GM21515 (cell line): ENCODE measurements around the gene PTBP1.
"Not testable (repeated sequence)": the region's sequence is repeated elsewhere in the genome, so short reads cannot be mapped to it uniquely, and the experiment has no call there.

Source experiments
- ATAC-seq: cut with Tn5 transposase; IDR thresholded peaks from one replicate; pipeline ENCODE4 v1.9.1; 2021; ENCODE audit not compliant: unreplicated experiment

The PTBP1 gene

DNA sequence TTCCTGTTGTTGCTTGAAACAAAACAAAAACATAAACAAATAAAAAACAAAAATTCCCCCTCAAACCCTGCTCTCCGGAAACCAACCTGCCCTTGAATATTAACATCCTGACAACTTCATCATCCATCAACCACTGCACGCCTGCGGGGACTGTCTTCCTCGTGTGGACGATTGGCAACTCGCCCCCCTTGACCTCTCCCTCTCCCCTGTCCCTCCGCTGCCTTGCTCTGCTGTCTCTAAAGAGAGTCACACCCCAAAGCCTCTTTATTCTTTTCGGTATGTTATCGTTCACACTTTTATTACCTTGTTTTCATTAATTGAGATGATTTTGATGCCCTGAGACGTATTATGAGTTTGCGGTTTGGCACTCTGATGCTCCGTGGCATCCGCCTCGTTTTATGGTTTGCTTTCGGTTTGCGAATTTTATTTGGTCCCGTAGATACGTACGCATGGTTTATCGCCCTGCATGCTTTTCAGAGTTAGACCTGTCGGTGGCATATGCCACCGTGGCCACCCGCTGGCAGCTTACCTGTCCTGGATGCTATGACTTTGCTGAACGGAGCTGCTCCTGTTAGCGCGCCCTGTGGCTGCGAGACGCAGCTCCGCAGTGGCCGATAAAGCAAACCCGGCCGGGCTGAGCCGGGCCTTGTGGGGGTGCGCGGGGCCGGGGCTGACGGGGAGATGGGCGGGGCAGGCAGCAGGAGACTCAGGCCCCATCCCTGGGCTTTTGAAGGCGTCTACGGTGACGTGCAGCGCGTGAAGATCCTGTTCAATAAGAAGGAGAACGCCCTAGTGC, 10.6 kb downstream of the PTBP1 start:
- ATAC-seq, result no peak

DNA sequence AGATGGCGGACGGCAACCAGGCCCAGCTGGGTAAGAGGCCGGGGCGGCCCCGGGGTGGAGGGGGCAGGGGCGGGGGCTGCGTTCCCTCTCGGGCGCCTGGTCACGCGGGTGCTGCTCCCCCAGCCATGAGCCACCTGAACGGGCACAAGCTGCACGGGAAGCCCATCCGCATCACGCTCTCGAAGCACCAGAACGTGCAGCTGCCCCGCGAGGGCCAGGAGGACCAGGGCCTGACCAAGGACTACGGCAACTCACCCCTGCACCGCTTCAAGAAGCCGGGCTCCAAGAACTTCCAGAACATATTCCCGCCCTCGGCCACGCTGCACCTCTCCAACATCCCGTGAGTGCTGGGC, 11.1 kb downstream of the PTBP1 start:
- ATAC-seq, result no peak

DNA sequence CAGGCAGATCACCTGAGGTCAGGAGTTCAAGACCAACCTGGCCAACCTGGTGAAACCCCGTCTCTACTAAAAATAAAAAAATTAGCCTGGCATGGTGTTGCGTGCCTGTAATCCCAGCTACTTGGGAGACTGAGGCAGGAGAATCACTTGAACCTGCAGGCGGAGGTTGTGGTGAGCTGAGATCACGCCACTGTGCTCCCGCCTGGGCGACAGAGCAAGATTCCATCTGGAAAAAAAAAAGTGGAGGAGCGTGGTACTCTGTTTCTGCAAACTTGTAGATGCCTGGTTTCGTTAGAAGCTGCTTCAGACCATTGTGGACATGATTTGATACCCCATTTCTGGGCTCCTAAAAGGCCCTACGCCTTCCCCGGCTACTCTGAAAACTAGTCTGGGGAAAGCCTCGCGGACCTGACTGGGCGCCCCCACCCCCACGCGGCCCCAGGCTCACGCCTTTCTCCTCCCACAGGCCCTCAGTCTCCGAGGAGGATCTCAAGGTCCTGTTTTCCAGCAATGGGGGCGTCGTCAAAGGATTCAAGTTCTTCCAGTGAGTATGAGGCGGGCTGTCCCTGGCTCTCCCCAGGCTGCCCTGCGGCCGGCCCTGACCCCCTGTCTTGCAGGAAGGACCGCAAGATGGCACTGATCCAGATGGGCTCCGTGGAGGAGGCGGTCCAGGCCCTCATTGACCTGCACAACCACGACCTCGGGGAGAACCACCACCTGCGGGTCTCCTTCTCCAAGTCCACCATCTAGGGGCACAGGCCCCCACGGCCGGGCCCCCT, 13.0 kb downstream of the PTBP1 start:
- no peak for ATAC-seq

DNA sequence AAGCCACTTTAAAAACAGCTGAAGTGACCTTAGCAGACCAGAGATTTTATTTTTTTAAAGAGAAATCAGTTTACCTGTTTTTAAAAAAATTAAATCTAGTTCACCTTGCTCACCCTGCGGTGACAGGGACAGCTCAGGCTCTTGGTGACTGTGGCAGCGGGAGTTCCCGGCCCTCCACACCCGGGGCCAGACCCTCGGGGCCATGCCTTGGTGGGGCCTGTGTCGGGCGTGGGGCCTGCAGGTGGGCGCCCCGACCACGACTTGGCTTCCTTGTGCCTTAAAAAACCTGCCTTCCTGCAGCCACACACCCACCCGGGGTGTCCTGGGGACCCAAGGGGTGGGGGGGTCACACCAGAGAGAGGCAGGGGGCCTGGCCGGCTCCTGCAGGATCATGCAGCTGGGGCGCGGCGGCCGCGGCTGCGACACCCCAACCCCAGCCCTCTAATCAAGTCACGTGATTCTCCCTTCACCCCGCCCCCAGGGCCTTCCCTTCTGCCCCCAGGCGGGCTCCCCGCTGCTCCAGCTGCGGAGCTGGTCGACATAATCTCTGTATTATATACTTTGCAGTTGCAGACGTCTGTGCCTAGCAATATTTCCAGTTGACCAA, 13.7 kb downstream of the PTBP1 start:
- no peak for ATAC-seq

DNA sequence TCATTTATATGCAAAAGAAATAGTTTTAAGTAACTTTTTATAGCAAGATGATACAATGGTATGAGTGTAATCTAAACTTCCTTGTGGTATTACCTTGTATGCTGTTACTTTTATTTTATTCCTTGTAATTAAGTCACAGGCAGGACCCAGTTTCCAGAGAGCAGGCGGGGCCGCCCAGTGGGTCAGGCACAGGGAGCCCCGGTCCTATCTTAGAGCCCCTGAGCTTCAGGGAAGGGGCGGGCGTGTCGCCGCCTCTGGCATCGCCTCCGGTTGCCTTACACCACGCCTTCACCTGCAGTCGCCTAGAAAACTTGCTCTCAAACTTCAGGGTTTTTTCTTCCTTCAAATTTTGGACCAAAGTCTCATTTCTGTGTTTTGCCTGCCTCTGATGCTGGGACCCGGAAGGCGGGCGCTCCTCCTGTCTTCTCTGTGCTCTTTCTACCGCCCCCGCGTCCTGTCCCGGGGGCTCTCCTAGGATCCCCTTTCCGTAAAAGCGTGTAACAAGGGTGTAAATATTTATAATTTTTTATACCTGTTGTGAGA, 14.3 kb downstream of the PTBP1 start:
- ATAC-seq, result no peak

DNA sequence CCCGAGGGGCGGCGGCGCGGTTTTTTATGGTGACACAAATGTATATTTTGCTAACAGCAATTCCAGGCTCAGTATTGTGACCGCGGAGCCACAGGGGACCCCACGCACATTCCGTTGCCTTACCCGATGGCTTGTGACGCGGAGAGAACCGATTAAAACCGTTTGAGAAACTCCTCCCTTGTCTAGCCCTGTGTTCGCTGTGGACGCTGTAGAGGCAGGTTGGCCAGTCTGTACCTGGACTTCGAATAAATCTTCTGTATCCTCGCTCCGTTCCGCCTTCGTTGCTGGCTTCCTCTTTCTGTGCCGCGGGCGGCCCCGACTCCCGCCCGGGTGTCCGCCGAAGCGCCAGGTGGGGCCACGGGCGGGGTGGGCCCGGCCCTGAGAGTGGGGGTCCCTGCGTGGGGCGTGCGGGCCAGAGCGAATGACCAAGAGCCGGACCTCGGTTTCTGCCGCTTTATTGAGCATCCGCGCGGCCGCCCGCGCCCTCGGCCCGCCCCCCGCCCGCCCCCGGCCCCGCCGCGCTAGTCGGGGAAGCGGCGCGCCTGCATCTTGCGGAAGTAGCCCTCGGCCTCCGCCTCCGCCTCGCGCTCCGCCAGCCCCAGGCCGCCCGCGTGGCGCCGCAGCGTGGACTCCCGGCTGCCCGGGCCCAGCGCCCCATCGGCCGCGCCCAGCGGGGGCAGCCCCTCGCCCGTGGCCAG, 14.9 kb downstream of the PTBP1 start:
- ATAC-seq, result no peak

DNA sequence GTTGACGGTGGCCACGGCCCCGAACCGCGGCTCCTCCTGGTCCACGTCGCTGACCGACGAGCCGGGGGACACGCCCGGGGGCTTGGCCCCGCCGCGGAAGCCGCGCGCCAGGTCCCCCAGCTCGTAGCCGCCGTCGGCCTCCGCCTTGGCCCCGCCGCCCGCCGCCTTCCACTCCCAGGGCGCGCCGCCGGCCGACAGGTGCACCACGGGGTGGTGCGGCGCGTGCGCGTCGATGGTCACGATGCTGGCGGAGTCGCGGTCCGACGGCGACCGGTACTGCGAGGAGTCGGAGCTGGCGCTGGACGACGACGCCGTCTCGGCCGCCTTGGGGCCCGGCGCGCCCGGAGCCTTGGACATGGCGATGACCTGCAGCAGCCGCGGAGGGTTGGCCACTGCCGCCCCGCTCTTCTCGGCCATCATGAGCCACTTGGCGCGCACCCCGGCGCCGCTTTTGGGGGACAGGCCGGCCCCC, 15.5 kb downstream of the PTBP1 start:
- no peak for ATAC-seq

DNA sequence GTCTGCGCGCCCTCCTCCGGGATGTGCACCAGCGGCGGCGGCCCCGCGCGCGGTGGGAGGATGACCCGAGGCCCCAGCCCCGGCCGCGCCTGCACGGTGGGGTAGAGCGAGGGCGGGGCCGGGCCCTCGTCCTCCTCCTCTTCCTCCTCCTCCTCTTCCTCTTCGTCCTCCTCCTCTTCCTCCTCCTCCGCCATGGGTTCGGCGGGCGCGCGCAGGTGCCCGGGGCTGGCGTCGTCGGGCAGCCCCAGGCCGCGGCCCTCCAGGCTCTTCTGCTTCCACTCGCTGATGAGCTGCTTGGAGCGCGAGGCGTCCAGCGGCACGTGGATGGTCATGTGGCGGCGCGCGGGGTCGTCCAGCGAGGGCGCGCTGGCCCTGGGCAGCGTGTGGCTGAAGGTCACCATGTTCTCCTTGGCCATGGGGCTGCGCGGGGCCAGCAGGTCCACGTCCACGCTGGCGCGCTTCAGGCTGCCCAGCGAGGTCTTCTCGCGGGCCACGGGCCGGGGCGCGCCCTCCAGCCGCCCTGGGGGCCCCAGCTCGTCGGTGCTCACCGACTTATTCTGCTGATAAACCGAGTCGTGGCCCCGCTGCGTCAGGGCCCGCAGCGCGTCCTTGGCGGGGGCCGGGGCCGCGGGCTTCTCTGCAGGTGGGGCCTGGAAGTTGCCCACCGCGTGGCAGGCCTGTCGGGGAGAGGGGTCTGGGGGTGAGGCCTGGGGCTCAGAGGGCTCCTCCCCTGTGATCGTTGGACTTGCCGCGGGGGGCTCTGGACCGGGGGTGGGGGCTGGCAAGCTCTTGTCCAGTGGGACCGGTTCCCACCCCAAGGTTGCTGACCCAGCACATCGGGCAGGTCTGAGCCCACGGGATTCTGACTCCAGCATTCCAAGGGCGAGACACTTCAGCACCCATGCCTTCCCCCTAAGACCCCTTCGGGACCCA, 16.2 kb downstream of the PTBP1 start:
- ATAC-seq, result no peak

DNA sequence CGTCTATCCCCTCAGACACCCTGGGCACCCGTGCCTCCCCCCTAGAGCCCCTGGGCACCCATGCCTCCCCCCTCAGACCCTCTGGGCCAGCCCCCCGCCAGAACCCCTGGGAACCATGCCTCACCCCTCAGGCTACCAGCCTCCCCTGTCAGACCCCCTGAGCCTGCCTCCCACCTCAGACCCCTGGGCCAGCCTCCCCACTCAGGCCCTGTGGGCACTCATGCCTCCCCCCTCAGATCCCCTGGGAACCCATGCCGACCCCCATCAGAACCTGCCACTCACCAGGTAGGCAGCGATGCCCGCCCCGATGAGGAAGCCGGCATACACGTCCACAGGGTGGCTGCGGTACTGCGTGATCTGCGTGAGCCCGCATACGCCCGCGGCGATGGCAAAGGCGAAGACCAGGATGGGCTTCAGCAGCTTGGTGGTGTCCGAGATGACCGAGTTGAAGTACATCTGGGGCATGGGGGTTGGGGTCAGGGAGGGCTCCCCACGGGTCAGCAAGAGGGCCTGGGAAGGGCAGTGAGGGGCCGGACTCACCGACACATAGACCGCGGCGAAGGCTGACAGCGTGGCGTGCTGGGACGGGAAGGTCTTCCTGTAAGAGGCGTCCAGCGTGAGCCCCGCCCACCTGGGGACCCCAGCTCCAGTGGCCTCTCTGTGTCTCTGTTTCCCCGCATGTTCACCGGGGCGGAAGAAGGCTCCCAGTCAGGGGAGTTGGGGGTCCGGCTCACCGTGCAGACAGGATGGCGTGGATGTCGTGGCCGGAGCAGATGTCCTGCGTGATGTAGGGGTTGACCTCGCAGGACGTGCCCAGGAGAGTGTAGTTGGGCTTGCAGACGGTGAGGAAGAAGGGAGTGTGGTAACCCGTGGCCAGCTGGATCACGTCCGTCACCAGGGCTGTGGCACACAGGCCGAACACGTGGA, 17.2 kb downstream of the PTBP1 start:
- ATAC-seq, result no peak

DNA sequence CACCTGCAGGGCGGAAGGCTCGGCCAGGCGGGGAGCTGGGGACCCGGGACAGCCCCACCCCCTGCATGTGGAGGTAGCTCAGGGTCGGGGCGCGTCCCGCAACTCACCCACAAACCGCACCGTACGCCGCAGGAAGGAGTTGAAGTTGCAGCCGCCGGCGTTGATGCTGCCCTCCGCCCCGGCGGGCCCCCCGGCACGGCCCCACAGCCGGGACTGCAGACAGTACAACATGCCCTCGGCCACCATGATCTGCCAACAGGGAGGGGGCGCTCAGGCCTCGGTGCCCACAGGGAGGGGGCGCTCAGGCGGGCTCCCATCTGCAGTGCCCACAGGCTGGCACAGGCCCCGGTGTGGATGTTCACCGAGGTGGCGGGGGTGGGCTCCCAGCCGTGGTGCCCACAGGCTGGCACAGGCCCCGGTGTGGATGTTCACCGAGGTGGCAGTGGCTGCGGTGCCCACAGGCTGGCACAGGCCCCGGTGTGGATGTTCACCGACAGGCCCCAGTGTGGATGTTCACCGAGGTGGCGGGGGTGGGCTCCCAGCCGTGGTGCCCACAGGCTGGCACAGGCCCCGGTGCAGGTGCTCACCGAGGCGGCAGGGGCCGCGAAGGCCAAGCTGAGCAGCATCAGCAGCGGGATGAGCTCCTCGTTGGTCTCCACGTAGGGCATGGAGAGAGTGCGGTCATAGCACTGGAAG, 18.0 kb downstream of the PTBP1 start:
- no peak for ATAC-seq

DNA sequence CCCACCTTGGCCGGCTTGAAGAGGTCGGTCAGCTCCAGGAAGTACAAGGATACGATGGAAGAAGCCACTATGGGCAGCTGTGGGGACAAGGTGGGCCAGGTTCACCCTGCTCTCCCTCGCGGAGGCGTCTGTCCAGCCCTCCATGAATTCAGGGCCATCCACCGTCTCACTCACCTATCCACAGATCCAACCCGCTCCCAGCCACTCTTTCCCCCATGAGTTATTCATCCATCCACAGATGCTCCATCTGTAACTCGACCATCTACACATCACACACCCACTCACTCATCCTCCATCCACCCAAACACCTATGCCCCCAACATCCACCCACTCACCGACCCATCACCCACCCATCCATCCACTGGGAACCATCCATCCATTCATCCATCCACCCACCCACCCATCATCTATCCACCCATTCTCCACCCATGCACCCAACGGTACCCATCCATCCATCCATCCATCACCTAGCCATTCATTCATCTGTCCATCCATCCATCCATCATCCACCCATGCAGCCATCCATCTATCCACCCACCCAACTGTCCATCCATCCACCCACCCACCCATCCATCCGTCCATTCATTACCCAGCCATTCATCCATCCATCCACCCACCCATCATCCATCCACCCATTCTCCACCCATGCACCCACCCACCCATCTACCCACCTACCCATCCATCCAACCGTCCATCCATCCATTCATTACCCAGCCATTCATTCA, 18.7 kb downstream of the PTBP1 start:
- ATAC-seq, result no peak

DNA sequence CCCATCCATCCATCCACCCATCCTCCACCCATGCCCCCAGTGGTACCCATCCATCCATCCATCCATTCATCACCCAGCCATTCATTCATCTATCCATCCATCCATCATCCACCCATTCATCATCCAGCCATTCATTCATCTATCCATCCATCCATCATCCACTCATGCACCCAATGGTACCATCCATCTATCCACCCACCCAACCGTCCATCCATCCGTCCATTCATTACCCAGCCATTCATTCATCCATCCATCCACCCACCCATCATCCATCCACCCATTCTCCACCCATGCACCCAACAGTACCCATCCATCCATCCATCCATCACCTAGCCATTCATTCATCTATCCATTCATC, 19.2 kb downstream of the PTBP1 start:
- ATAC-seq, result no peak

DNA sequence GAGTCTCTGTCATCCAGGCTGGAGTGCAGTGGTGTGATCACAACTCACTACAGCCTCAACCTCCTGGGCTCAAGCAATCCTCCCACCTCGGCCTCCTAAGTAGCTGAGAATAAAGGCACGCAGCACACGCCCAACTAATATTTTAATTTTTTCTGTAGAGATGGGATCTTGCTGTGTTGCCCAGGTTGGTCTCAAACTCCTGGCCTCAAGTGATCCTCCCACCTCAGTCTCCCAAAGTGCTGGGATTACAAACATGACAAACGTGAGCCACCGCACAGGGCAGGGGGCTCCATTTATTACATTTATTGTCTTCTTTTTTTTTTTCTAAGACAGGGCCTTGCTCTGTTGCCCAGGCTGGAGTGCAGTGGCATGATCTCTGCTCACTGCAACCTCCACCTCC, 23.0 kb downstream of the PTBP1 start:
- ATAC-seq, result not testable (repeated sequence)

DNA sequence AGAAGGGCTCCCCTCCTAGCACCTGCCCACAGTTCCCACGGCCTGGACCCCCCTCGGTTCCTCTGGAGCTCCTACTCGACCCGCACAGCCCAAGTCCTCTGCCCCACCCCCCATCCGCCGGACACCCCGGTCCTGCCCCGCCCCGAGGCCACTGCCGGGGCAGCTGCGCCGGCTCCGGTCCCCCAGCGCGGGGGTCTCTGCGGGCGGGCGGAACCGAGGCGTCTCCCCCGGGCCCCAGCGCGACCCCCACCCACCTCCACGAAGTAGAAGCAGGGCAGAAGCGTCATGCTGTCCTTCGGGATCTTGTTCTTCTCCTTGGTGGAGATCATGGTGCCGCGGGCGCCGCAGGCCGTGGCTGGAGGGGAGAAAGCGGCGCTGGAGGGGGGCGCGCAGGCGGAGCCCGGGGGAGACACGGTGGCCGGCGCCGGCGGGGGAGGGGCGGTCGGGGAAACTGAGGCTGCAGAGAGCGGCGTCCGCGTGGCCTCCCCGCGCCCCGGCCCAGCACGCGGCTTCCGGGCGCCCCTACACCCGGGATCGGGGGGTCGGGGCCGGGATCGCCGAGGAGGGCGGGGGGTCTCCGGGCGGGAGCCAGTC, 24.1 kb downstream of the PTBP1 start:
- ATAC-seq, result no peak

DNA sequence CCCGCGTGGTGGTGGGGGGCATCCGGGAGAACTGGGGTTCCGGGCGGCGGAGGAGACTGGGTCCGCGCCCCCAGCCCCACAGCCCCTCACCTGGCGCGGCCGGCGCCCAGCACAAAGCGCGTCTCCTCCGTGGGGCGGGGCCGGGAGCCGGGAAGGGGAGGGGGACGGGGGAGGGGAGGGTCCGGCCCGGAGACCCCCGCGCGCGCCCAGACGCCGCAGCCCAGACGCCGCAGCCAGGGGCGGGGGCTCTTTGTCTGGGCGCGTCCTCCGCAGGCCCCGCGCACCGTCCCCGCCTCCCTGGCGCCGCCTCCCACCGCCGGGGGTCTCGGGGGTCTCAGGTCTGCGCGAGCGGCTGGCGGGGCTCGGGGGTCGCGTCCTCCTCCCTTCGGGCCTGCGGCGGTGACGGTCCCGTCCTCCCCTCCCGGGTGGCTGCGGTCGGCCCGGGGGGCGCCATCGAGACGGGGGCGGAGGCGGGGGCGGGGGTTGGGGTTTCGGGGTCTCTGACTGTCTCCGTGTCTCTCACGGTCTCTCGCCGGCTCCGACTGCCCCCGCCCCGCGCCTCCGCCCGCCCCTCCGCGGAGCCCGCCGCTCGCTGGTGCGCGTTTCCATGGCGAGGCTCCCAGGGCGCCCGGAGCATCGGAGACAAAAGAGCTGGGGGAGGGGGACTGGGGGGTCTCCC, 24.7 kb downstream of the PTBP1 start, which contains the start of gene PLPPR3:
PLPPR3 (minus strand) TSS at position 131 of the 679 bp plus-strand sequence. CDS start 396 bp downstream, outside the sequence.
- ATAC-seq, result no peak

DNA sequence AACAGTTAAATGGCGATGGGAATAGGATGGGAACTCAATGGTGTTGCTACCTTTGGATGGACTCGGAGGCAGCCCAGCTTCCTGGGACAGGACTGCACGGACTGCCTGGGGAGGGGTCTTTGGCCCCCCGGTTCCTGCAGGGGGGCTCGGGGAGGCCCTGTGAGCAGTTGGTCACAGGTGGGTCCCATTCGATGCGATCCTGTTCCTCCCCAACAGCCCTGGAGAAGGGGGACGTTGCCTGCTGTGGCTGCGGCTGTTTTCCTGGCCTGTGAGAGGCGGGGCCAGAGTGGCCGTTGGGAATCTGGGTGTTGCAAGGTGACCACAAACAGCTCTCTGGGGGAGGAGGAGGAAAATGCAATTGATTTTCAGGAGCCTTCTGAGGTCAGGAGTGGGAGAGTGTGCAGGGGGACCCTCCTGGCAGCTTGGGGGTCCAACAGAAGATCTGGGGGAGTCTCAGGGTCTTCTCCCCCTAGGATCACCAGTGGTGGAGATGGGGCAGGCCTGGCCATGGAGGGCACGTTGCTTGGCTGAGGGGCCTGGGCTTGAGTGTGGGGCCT, 26.4 kb downstream of the PTBP1 start:
- no peak for ATAC-seq
